ENCODE measurements around the gene C10orf90. TPM values are rescaled to one million over a fixed set of nuclear protein-coding genes. Genes with fewer than 3 reads are reported as not detected.

Gene C10orf90
- total RNA-seq, 4 donors from 2014 or later: not detected

GRCh38 chr10:126671402-126671975, 996 bp upstream of the C10orf90 start:
- no peak for DNase-seq

GRCh38 chr10:126670895-126671261, 385 bp upstream of the C10orf90 start:
- Histone ChIP-seq H3K36me3 (no peaks in the 10 kb centered on the region), H3K4me1 (no peaks in the 10 kb centered on the region), H3K9me3 (no peaks in the 10 kb centered on the region), H3K27ac (no peak overlapping the region), H3K4me3 (no peak overlapping the region), H3K27me3 (no peaks in the 10 kb centered on the region)
- TF ChIP-seq CTCF (IDR thresholded peaks at IDR 0.05): no peak
- TF ChIP-seq POLR2A (IDR thresholded peaks at IDR 0.05): no peak
- no peak for DNase-seq

More at GRCh38 chr10:126671402-126671975, 996 bp upstream of the C10orf90 start:
- TF ChIP-seq CTCF (IDR thresholded peaks at IDR 0.05) (no peak), POLR2A (IDR thresholded peaks at IDR 0.05) (no peak)
- H3K27ac ChIP-seq: no peak overlapping the region
- H3K36me3 ChIP-seq: no peaks in the 10 kb centered on the region
- no peaks in the 10 kb centered on the region for H3K27me3 ChIP-seq
- no peaks in the 10 kb centered on the region for H3K4me1 ChIP-seq
- H3K9me3 ChIP-seq: no peaks in the 10 kb centered on the region
- H3K4me3 ChIP-seq: no peak overlapping the region

- H3K36me3 ChIP-seq: no peaks in the 10 kb centered on the region
- no peak for TF ChIP-seq POLR2A (IDR thresholded peaks at IDR 0.05)
- no peak for TF ChIP-seq CTCF (IDR thresholded peaks at IDR 0.05)
- no peak overlapping the region for H3K4me3 ChIP-seq
- no peaks in the 10 kb centered on the region for H3K9me3 ChIP-seq
- H3K27me3 ChIP-seq: no peaks in the 10 kb centered on the region
- H3K27ac ChIP-seq: no peak overlapping the region
- DNase-seq: no peak
- no peaks in the 10 kb centered on the region for H3K4me1 ChIP-seq
Observed at GRCh38 chr10:126669168-126669567, 1.3 kb downstream of the C10orf90 start.

GRCh38 chr10:126668505-126668904, 2.0 kb downstream of the C10orf90 start:
- Histone ChIP-seq H3K4me3 (no peak overlapping the region), H3K36me3 (no peaks in the 10 kb centered on the region), H3K27me3 (no peaks in the 10 kb centered on the region), H3K4me1 (no peaks in the 10 kb centered on the region), H3K9me3 (no peaks in the 10 kb centered on the region), H3K27ac (no peak overlapping the region)
- DNase-seq: no peak
- TF ChIP-seq CTCF (IDR thresholded peaks at IDR 0.05) (no peak), POLR2A (IDR thresholded peaks at IDR 0.05) (no peak)

GRCh38 chr10:126667568-126667967, 2.9 kb downstream of the C10orf90 start:
- DNase-seq: no peak

More at GRCh38 chr10:126667568-126667967, 2.9 kb downstream of the C10orf90 start:
- H3K4me1 ChIP-seq: no peaks in the 10 kb centered on the region
- no peak overlapping the region for H3K4me3 ChIP-seq
- H3K36me3 ChIP-seq: no peaks in the 10 kb centered on the region
- H3K27ac ChIP-seq: no peak overlapping the region
- no peaks in the 10 kb centered on the region for H3K27me3 ChIP-seq
- TF ChIP-seq CTCF (IDR thresholded peaks at IDR 0.05) (no peak), POLR2A (IDR thresholded peaks at IDR 0.05) (no peak)
- no peaks in the 10 kb centered on the region for H3K9me3 ChIP-seq

Measured in Peyer's patch (tissue), 4 donors.